Activated CD4-positive, alpha-beta memory T cell treated with anti-CD3 and anti-CD28 coated beads for 36 hours (primary cell): ENCODE measurements around the gene EYS. TPM values are rescaled to one million over a fixed set of nuclear protein-coding genes. Genes with fewer than 3 reads are reported as not detected.

ENCODE experiments used
- CTCF ChIA-PET: fragments of 350-600 bp; sonication (Branson Sonifier 250); formaldehyde crosslinking; loops from one replicate; lab custom pipeline; 2021; ENCODE audit warnings: antibody characterized with exemption, inconsistent platforms; lab: Charles Lee
- POLR2A ChIA-PET: fragments of 350-600 bp; sonication (Branson Sonifier 250); formaldehyde crosslinking; loops from one replicate; lab custom pipeline; 2021; ENCODE audit warnings: antibody characterized with exemption; lab: Charles Lee
- DNase-seq: peaks from one replicate; pipeline ENCODE4 v3.0.0-alpha.2; 2020
- H3K27ac Mint-ChIP-seq: one replicate; pipeline ENCODE4 v1.8.0; 2021; ENCODE audit warnings: mixed read lengths
- H3K27me3 Mint-ChIP-seq: one replicate; pipeline ENCODE4 v1.8.0; 2021; ENCODE audit warnings: mixed read lengths
- H3K36me3 Mint-ChIP-seq: one replicate; pipeline ENCODE4 v1.8.0; 2021; ENCODE audit warnings: mixed read lengths
- H3K4me1 Mint-ChIP-seq: one replicate; pipeline ENCODE4 v1.8.0; 2021; ENCODE audit warnings: low read depth, mixed read lengths
- H3K4me3 Mint-ChIP-seq: one replicate; pipeline ENCODE4 v1.8.0; 2021; ENCODE audit warnings: mild to moderate bottlenecking, mixed read lengths
- H3K9me3 Mint-ChIP-seq: one replicate; pipeline ENCODE4 v1.8.0; 2021; ENCODE audit warnings: mixed read lengths
- intact Hi-C: fragments of 100-400 bp; cut with micrococcal nuclease; formaldehyde crosslinking; loops from one replicate; pipeline ENCODE4 v1.15.1; 2023
- total RNA-seq, 2 experiments: library from RNA; stranded (reverse); gene quantifications; one replicate each; pipeline ENCODE4 v1.2.3, GENCODE V29; 2021

Gene EYS
- total RNA-seq, 2 experiments from 2014 or later = not detected

- H3K4me1 Mint-ChIP-seq = no peaks in the 10 kb centered on the region
- intact Hi-C loops = no loop called here
- no peaks in the 10 kb centered on the region for H3K36me3 Mint-ChIP-seq
- no peak overlapping the region for H3K27ac Mint-ChIP-seq
- ChIA-PET POLR2A (no interaction called here), CTCF (no interaction called here)
- no peak overlapping the region for H3K4me3 Mint-ChIP-seq
- DNase-seq = no peak
- peaks cover 3% of the 10 kb centered on the region for H3K9me3 Mint-ChIP-seq
- H3K27me3 Mint-ChIP-seq = no peaks in the 10 kb centered on the region
Measured at GRCh38 chr6:64904616-64905015, 802.4 kb downstream of the EYS start.

GRCh38 chr6:64902596-64902995, 804.4 kb downstream of the EYS start:
- H3K27me3 Mint-ChIP-seq = no peaks in the 10 kb centered on the region
- peaks cover 8% of the 10 kb centered on the region for H3K9me3 Mint-ChIP-seq
- no peaks in the 10 kb centered on the region for H3K4me1 Mint-ChIP-seq
- H3K36me3 Mint-ChIP-seq = no peaks in the 10 kb centered on the region
- intact Hi-C loops = no loop called here
- POLR2A ChIA-PET = no interaction called here
- no peak overlapping the region for H3K27ac Mint-ChIP-seq
- CTCF ChIA-PET = no interaction called here
- DNase-seq = no peak
- H3K4me3 Mint-ChIP-seq = no peak overlapping the region

GRCh38 chr6:64896939-64897338, 810.1 kb downstream of the EYS start:
- Mint-ChIP-seq H3K36me3 (no peaks in the 10 kb centered on the region), H3K4me1 (no peaks in the 10 kb centered on the region), H3K27ac (no peak overlapping the region), H3K9me3 (peaks cover 11% of the 10 kb centered on the region), H3K4me3 (no peak overlapping the region), H3K27me3 (no peaks in the 10 kb centered on the region)
- CTCF ChIA-PET = no interaction called here
- DNase-seq = no peak
- POLR2A ChIA-PET = no interaction called here
- intact Hi-C loops = no loop called here

GRCh38 chr6:64895945-64896344, 811.1 kb downstream of the EYS start:
- H3K27ac Mint-ChIP-seq = no peak overlapping the region
- peaks cover 11% of the 10 kb centered on the region for H3K9me3 Mint-ChIP-seq
- POLR2A ChIA-PET = no interaction called here
- intact Hi-C loops = no loop called here
- no peak overlapping the region for H3K4me3 Mint-ChIP-seq
- H3K4me1 Mint-ChIP-seq = no peaks in the 10 kb centered on the region
- CTCF ChIA-PET = no interaction called here
- no peaks in the 10 kb centered on the region for H3K27me3 Mint-ChIP-seq
- no peak for DNase-seq
- no peaks in the 10 kb centered on the region for H3K36me3 Mint-ChIP-seq

- ChIA-PET POLR2A (no interaction called here), CTCF (no interaction called here)
- Mint-ChIP-seq H3K27me3 (no peaks in the 10 kb centered on the region), H3K36me3 (no peaks in the 10 kb centered on the region), H3K4me1 (no peaks in the 10 kb centered on the region), H3K27ac (no peak overlapping the region), H3K4me3 (no peak overlapping the region), H3K9me3 (peaks cover 12% of the 10 kb centered on the region)
- no peak for DNase-seq
- intact Hi-C loops = no loop called here
Measured at GRCh38 chr6:64890609-64891008, 816.4 kb downstream of the EYS start.

GRCh38 chr6:64889144-64889543, 817.9 kb downstream of the EYS start:
- ChIA-PET CTCF (no interaction called here), POLR2A (no interaction called here)
- no peak overlapping the region for H3K4me3 Mint-ChIP-seq
- H3K27ac Mint-ChIP-seq = no peak overlapping the region
- H3K27me3 Mint-ChIP-seq = no peaks in the 10 kb centered on the region
- H3K9me3 Mint-ChIP-seq = peaks cover 12% of the 10 kb centered on the region
- H3K4me1 Mint-ChIP-seq = no peaks in the 10 kb centered on the region
- H3K36me3 Mint-ChIP-seq = no peaks in the 10 kb centered on the region
- no peak for DNase-seq
- intact Hi-C loops = no loop called here

- no peak overlapping the region for H3K4me3 Mint-ChIP-seq
- POLR2A ChIA-PET = no interaction called here
- intact Hi-C loops = no loop called here
Measured at GRCh38 chr6:64874776-64875175, 832.2 kb downstream of the EYS start.

GRCh38 chr6:64872633-64873032, 834.4 kb downstream of the EYS start:
- no peaks in the 10 kb centered on the region for H3K36me3 Mint-ChIP-seq
- no peak overlapping the region for H3K27ac Mint-ChIP-seq
- POLR2A ChIA-PET = no interaction called here
- no peaks in the 10 kb centered on the region for H3K27me3 Mint-ChIP-seq
- CTCF ChIA-PET = no interaction called here
- no peaks in the 10 kb centered on the region for H3K4me1 Mint-ChIP-seq
- H3K4me3 Mint-ChIP-seq = no peak overlapping the region
- peaks cover 19% of the 10 kb centered on the region for H3K9me3 Mint-ChIP-seq
- intact Hi-C loops = no loop called here
- no peak for DNase-seq

More at GRCh38 chr6:64874776-64875175, 832.2 kb downstream of the EYS start:
- no peak for DNase-seq
- CTCF ChIA-PET = no interaction called here
- peaks cover 21% of the 10 kb centered on the region for H3K9me3 Mint-ChIP-seq
- no peak overlapping the region for H3K27ac Mint-ChIP-seq
- H3K36me3 Mint-ChIP-seq = no peaks in the 10 kb centered on the region
- H3K4me1 Mint-ChIP-seq = no peaks in the 10 kb centered on the region
- H3K27me3 Mint-ChIP-seq = no peaks in the 10 kb centered on the region

- intact Hi-C loops = no loop called here
- no peaks in the 10 kb centered on the region for H3K36me3 Mint-ChIP-seq
- no peak overlapping the region for H3K27ac Mint-ChIP-seq
- ChIA-PET POLR2A (no interaction called here), CTCF (no interaction called here)
- H3K4me1 Mint-ChIP-seq = no peaks in the 10 kb centered on the region
- DNase-seq = no peak
- H3K27me3 Mint-ChIP-seq = no peaks in the 10 kb centered on the region
- peaks cover 15% of the 10 kb centered on the region for H3K9me3 Mint-ChIP-seq
- no peak overlapping the region for H3K4me3 Mint-ChIP-seq
Measured at GRCh38 chr6:64861039-64861651, 845.9 kb downstream of the EYS start.

GRCh38 chr6:64860203-64860602, 846.8 kb downstream of the EYS start:
- Mint-ChIP-seq H3K4me3 (no peak overlapping the region), H3K27me3 (no peaks in the 10 kb centered on the region), H3K36me3 (no peaks in the 10 kb centered on the region), H3K9me3 (peaks cover 15% of the 10 kb centered on the region), H3K4me1 (no peaks in the 10 kb centered on the region), H3K27ac (no peak overlapping the region)
- ChIA-PET CTCF (no interaction called here), POLR2A (no interaction called here)
- no peak for DNase-seq
- intact Hi-C loops = no loop called here

GRCh38 chr6:64850121-64850520, 856.9 kb downstream of the EYS start:
- Mint-ChIP-seq H3K9me3 (peaks cover 21% of the 10 kb centered on the region), H3K36me3 (no peaks in the 10 kb centered on the region), H3K27ac (no peak overlapping the region), H3K4me3 (no peak overlapping the region), H3K27me3 (no peaks in the 10 kb centered on the region), H3K4me1 (no peaks in the 10 kb centered on the region)
- no peak for DNase-seq
- ChIA-PET CTCF (no interaction called here), POLR2A (no interaction called here)
- intact Hi-C loops = no loop called here

GRCh38 chr6:64848467-64848866, 858.6 kb downstream of the EYS start:
- Mint-ChIP-seq H3K4me1 (no peaks in the 10 kb centered on the region), H3K4me3 (no peak overlapping the region), H3K27me3 (no peaks in the 10 kb centered on the region), H3K36me3 (no peaks in the 10 kb centered on the region), H3K27ac (no peak overlapping the region), H3K9me3 (peaks cover 25% of the 10 kb centered on the region)
- no peak for DNase-seq
- intact Hi-C loops = no loop called here
- POLR2A ChIA-PET = no interaction called here
- CTCF ChIA-PET = no interaction called here

- peaks cover 23% of the 10 kb centered on the region for H3K9me3 Mint-ChIP-seq
- POLR2A ChIA-PET = no interaction called here
- DNase-seq = no peak
- CTCF ChIA-PET = no interaction called here
- H3K27ac Mint-ChIP-seq = no peak overlapping the region
- no peaks in the 10 kb centered on the region for H3K36me3 Mint-ChIP-seq
- H3K4me1 Mint-ChIP-seq = no peaks in the 10 kb centered on the region
- H3K4me3 Mint-ChIP-seq = no peak overlapping the region
- intact Hi-C loops = no loop called here
- H3K27me3 Mint-ChIP-seq = no peaks in the 10 kb centered on the region
Measured at GRCh38 chr6:64847396-64847795, 859.6 kb downstream of the EYS start.
